ENCODE measurements around the gene ZRANB1.

The ZRANB1 gene

DNA sequence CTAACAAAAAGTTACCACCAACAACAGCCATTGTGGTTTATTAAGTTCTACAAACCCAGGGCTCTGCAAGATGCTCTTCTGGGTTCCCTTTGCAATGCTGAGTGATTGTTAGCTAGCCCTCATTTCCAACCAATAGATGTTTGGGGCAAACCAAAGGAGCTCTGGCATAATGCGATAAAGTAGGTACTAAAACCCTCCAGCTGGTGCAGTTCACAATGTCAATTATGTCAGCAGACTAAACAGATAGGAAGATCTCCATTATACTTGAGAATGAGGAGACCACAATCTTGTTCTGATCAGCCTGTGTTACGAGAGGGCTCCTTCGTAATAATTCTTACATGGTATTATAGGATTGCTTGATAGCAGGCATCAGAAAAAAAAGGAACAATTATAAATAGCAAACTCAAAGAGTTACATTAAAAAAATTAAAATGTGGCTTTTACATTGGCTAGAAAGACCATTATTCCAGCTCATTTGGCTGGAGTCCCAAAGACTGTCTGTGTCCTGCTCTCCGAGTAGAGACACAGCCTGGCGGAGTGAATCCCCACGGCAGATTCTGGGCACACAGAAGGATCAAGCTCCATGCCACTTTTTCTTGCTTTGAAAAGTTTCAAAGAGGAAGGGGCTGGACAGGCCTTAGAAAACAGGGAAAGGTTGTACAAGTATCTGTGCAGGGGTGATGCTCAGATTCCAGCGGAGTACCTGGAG lies 93.8 kb downstream of the ZRANB1 start:
- DNase-seq (ENCODE audit: low read depth): no peak
- no peak for TF ChIP-seq MYC (IDR thresholded peaks at IDR 0.05; ENCODE audit: low read depth, low read length)
- TF ChIP-seq, protein P1, sequence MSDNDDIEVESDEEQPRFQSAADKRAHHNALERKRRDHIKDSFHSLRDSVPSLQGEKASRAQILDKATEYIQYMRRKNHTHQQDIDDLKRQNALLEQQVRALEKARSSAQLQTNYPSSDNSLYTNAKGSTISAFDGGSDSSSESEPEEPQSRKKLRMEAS (IDR thresholded peaks at IDR 0.05; ENCODE audit: low read depth, low read length): no peak
- TF ChIP-seq, protein P2, sequence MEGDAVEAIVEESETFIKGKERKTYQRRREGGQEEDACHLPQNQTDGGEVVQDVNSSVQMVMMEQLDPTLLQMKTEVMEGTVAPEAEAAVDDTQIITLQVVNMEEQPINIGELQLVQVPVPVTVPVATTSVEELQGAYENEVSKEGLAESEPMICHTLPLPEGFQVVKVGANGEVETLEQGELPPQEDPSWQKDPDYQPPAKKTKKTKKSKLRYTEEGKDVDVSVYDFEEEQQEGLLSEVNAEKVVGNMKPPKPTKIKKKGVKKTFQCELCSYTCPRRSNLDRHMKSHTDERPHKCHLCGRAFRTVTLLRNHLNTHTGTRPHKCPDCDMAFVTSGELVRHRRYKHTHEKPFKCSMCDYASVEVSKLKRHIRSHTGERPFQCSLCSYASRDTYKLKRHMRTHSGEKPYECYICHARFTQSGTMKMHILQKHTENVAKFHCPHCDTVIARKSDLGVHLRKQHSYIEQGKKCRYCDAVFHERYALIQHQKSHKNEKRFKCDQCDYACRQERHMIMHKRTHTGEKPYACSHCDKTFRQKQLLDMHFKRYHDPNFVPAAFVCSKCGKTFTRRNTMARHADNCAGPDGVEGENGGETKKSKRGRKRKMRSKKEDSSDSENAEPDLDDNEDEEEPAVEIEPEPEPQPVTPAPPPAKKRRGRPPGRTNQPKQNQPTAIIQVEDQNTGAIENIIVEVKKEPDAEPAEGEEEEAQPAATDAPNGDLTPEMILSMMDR (IDR thresholded peaks at IDR 0.05; ENCODE audit: low read depth, low read length): no peak
- TF ChIP-seq POLR2A (IDR thresholded peaks at IDR 0.05; ENCODE audit: extremely low read depth, insufficient read length): no peak
- no peak overlapping the region for H3K4me3 ChIP-seq (ENCODE audit: low read depth, low read length)

DNA sequence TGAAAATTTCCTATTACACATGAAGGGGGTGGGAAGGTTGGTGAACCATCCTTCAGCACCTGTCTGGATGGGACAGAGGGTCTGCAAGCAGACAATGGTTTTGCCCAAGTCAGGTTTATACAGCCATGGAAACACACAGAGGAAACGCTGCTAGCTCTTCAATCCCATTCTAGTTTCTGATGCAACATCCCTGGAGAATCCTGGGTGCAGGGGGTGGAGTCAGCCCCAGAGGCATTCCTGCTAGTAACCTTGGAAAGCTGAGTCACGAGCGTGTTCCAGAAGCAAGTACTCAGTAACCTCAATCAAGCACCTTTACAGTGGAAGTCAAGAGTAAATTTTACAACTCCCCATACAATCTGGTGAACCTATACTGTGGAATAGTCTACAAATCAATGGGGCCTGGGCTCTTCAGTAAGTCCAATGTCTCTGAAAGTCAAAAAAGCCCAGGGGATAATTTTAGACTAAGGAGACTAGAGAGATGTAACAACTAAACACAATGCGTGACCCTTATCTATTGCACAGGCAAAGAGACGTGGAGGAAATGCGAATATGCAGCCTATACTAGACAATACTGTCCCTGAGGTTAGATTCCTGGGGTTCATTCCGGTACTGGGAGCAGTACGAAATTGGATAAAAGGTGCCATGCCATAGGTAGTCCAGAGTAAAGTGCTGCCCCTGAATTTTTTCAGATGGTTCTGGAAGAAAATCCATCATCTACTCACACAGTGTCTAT lies 95.4 kb downstream of the ZRANB1 start:
- no peak overlapping the region for H3K4me3 ChIP-seq (ENCODE audit: low read depth, low read length)
- DNase-seq (ENCODE audit: low read depth): no peak
- TF ChIP-seq, protein P1 (IDR thresholded peaks at IDR 0.05; ENCODE audit: low read depth, low read length): no peak
- TF ChIP-seq MYC (IDR thresholded peaks at IDR 0.05; ENCODE audit: low read depth, low read length): no peak
- TF ChIP-seq, protein P2 (IDR thresholded peaks at IDR 0.05; ENCODE audit: low read depth, low read length): no peak
- no peak for TF ChIP-seq POLR2A (IDR thresholded peaks at IDR 0.05; ENCODE audit: extremely low read depth, insufficient read length)

Data from NB4 (cell line).